Measurements from ENCODE around the gene ACBD4. TPM values are rescaled to one million over a fixed set of nuclear protein-coding genes. Genes with fewer than 3 reads are reported as not detected.
A peak's percentile ranks its signal among the peaks of the same experiment; 100 is the strongest.

Gene ACBD4
- total and polyA plus RNA-seq, 2 donors (not counting 3 experiments of a cell fraction or from before 2014, with no cell fraction given): 4.5 to 7.5 TPM

DNA sequence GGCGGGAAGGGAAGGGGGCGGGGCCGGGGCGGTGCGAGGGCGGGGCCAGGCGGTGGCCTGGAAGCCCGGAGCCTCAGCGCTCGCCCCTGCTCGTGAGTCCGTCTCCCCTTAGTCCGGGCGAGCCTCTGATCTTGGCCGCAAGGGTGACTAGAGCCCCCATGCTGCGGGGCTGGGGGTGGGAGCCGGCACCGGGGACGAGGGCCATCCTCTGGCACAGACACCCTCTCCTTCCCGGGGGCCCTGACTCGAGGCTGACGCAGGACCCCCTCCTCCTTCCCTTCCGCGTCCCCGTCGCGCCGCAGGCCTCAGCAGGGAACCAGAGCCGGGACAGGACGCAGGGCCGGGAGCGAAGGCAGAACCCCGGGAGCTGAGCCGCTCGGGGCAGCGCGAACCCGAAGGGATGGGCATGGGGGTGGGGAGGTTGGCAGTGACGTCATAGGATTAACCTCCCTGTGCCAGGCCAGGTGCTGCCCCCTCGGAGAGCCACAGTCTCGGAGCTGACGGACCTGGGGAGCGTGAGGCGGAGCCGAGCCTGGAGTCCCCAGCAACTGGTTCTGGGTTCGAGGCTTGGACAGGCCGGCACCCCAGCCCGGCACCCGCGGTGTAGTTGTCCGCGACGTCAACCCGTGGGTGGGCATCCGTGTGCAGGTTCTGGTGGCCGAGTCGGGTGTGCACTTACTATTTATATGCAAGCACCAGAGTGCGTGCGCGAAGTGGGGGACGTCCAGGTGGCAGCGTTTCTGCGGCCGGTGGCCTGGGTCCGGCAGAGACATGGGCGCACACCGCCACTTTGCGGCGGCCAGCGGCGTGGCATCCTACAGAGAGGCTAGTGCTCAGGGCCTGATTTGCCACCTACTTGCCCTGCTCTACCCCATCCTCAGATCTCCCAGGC is 2.7 kb upstream of the ACBD4 start:
- BruUV-seq (replicated peaks): no TSS peak
- intact Hi-C loops (cut with micrococcal nuclease): loop anchor here (1.0 to 2.0 kb wide), 10 partner anchors 9 to 359 kb away; partner anchors contain the start of genes DCAKD and NMT1
- POLR2A ChIA-PET: no interaction called here
- Histone ChIP-seq H2AFZ (ENCODE audit: low read depth, low read length) (peak overlapping the region; percentile 94), H3K9ac (replicated peaks; ENCODE audit: extremely low read depth, insufficient read depth, low read length) (peak overlapping the region; percentile 70), H3K9me3 (replicated peaks; ENCODE audit: control insufficient read depth, insufficient read depth, low read length) (no peaks in the 10 kb centered on the region), H3K79me2 (ENCODE audit: control insufficient read depth, insufficient read depth, low read length) (peaks cover 2% of the 10 kb centered on the region), H3K27ac (ENCODE audit: insufficient read depth, low read depth, low read length) (peak overlapping the region; percentile 65), H3K4me3 (replicated peaks in 1 of 3; ENCODE audit: insufficient read depth in 1 of 3, low read depth in 1 of 3, low read length in 3 of 3) (peak overlapping the region; percentile 47 to 70 (median 50)), H3K9me1 (replicated peaks; ENCODE audit: control insufficient read depth, extremely low read depth, insufficient read depth, low read length) (no peaks in the 10 kb centered on the region), H3K4me1 (ENCODE audit: control insufficient read depth, extremely low read depth, insufficient read depth, low read length) (peaks cover 24% of the 10 kb centered on the region), H4K20me1 (replicated peaks; ENCODE audit: control insufficient read depth, extremely low read depth, insufficient read depth, low read length) (no peaks in the 10 kb centered on the region), H3K27me3 (ENCODE audit: control insufficient read depth in 2 of 2, insufficient read depth in 2 of 2, low read length in 2 of 2) (no peaks in the 10 kb centered on the region), H3K4me2 (ENCODE audit: insufficient read depth, low read length) (peak overlapping the region; percentile 64), H3K36me3 (ENCODE audit: control insufficient read depth in 2 of 2, extremely low read depth in 1 of 2, insufficient read depth in 2 of 2, low read length in 2 of 2) (no peaks in the 10 kb centered on the region)
- FAIRE-seq (peak; percentile 89), DNase-seq (ENCODE audit: low read depth, low spot score) (peak; percentile 83)
- dilution Hi-C loops (cut with MboI; ENCODE audit: extremely low pct_ligation_motif_present, low sequenced_read_pairs): no loop called here
- peak; percentile 78 for TF ChIP-seq POLR2A (IDR thresholded peaks at IDR 0.05; ENCODE audit: low read depth, low read length)
- no peak for TF ChIP-seq GATA2 (IDR thresholded peaks at IDR 0.05; ENCODE audit: insufficient read depth, insufficient read length, low read depth, low read length)
- TF ChIP-seq, protein P1, sequence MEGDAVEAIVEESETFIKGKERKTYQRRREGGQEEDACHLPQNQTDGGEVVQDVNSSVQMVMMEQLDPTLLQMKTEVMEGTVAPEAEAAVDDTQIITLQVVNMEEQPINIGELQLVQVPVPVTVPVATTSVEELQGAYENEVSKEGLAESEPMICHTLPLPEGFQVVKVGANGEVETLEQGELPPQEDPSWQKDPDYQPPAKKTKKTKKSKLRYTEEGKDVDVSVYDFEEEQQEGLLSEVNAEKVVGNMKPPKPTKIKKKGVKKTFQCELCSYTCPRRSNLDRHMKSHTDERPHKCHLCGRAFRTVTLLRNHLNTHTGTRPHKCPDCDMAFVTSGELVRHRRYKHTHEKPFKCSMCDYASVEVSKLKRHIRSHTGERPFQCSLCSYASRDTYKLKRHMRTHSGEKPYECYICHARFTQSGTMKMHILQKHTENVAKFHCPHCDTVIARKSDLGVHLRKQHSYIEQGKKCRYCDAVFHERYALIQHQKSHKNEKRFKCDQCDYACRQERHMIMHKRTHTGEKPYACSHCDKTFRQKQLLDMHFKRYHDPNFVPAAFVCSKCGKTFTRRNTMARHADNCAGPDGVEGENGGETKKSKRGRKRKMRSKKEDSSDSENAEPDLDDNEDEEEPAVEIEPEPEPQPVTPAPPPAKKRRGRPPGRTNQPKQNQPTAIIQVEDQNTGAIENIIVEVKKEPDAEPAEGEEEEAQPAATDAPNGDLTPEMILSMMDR (IDR thresholded peaks at IDR 0.05; ENCODE audit: extremely low read depth in 1 of 2, insufficient read depth in 1 of 2, low read depth in 1 of 2, low read length in 2 of 2): peak; percentile 90 to 93
- TF ChIP-seq EZH2 (IDR thresholded peaks at IDR 0.05; ENCODE audit: borderline replicate concordance, low read depth, low read length, severe bottlenecking): no peak
- TF ChIP-seq, protein P2, sequence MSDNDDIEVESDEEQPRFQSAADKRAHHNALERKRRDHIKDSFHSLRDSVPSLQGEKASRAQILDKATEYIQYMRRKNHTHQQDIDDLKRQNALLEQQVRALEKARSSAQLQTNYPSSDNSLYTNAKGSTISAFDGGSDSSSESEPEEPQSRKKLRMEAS (IDR thresholded peaks at IDR 0.05; ENCODE audit: insufficient read depth, insufficient read length): no peak
- peak; percentile 13 for TF ChIP-seq JUN (IDR thresholded peaks at IDR 0.05; ENCODE audit: borderline replicate concordance, insufficient read depth, insufficient read length, low read depth)
- TF ChIP-seq MYC (IDR thresholded peaks at IDR 0.05; ENCODE audit: low read depth, low read length): no peak
- peak; percentile 57 for TF ChIP-seq POLR2AphosphoS5 (IDR thresholded peaks at IDR 0.05; ENCODE audit: insufficient read depth, low read depth, low read length)
- no peak for TF ChIP-seq FOS (IDR thresholded peaks at IDR 0.05; ENCODE audit: borderline replicate concordance, insufficient read depth, low read length)
- CTCF ChIA-PET: interaction anchor here (0.7 to 7.2 kb wide), 15 partner anchors 9 to 355 kb away, joined by 3 to 476 read pairs (median 5); partner anchors contain the start of gene C1QL1
